Right atrium auricular region (tissue), 2 donors: ENCODE results near the gene MICAL2. TPM values are rescaled to one million over a fixed set of nuclear protein-coding genes. Genes with fewer than 3 reads are reported as not detected.

Experiments
- DNase-seq: peaks from one replicate; pipeline ENCODE4 v3.0.0-alpha.2; 2019; ENCODE audit warnings: low spot score
- H3K27ac ChIP-seq, 2 donors: fragments of 200-600 bp; sonication (generic); 1 replicate in 1 of 2; 2 replicates in 1 of 2; pipeline ENCODE4 v1.5.1; 2016 to 2019
- H3K27me3 ChIP-seq, 2 donors: fragments of 200-600 bp; sonication (generic); one replicate each; pipeline versions ENCODE4 v1.5.1 to v1.6.0; 2017 to 2019
- H3K36me3 ChIP-seq: fragments of 200-600 bp; sonication (generic); one replicate; pipeline ENCODE4 v1.5.1; 2016
- H3K4me1 ChIP-seq, 2 donors: fragments of 200-600 bp; sonication (generic); one replicate each; pipeline versions ENCODE4 v1.5.1 to v1.6.0; 2017 to 2019
- H3K4me3 ChIP-seq, 2 donors: fragments of 200-600 bp; sonication (generic); 1 replicate in 1 of 2; 2 replicates in 1 of 2; pipeline ENCODE4 v1.5.1; 2017 to 2019; ENCODE audit warnings: mild to moderate bottlenecking in 1 of 2, moderate library complexity in 1 of 2
- H3K9me3 ChIP-seq, 2 donors: fragments of 200-600 bp; sonication (generic); one replicate each; pipeline ENCODE4 v1.5.1; 2019
- CTCF ChIP-seq, 2 donors: fragments of 200-600 bp; sonication (generic); IDR thresholded peaks; one replicate each; pipeline ENCODE4 v1.5.1; 2019; ENCODE audit warnings: antibody characterized with exemption in 2 of 2
- microRNA-seq, 2 donors: library from miRNA; unstranded; fragments of <30 nt; microRNA quantifications; one replicate each; pipeline ENCODE4, GENCODE V29; 2016 to 2017; ENCODE audit warnings: borderline number of aligned reads in 2 of 2, borderline replicate concordance in 1 of 2
- total RNA-seq, 2 donors: library from RNA; depleted of rRNA; stranded (reverse); fragments of >200 nt; gene quantifications; one replicate each; pipeline ENCODE4 v1.1.0, GENCODE V29; 2016

MICAL2 gene
- total RNA-seq, 2 donors from 2014 or later: 77.6 to 84.5 TPM

- no peaks in the 10 kb centered on the region for H3K36me3 ChIP-seq
- no peaks in the 10 kb centered on the region for H3K4me1 ChIP-seq
- H3K4me3 ChIP-seq: no peak overlapping the region
- no peaks in the 10 kb centered on the region for H3K27me3 ChIP-seq
- peaks cover 0 to 18% of the 10 kb centered on the region in 2 donors for H3K9me3 ChIP-seq
- no peak for DNase-seq
- H3K27ac ChIP-seq: no peak overlapping the region
- TF ChIP-seq CTCF (IDR thresholded peaks at IDR 0.05): no peak
Observed at GRCh38 chr11:12298610-12299009, 188.2 kb downstream of the MICAL2 start.

GRCh38 chr11:12301379-12301778 is 191.0 kb downstream of the MICAL2 start:
- no peaks in the 10 kb centered on the region for H3K36me3 ChIP-seq
- H3K27me3 ChIP-seq: no peaks in the 10 kb centered on the region
- DNase-seq: no peak
- H3K27ac ChIP-seq: no peak overlapping the region
- no peak for TF ChIP-seq CTCF (IDR thresholded peaks at IDR 0.05)
- H3K4me3 ChIP-seq: no peak overlapping the region
- no peaks in the 10 kb centered on the region for H3K4me1 ChIP-seq
- peaks cover 0 to 18% of the 10 kb centered on the region in 2 donors for H3K9me3 ChIP-seq

- no peak overlapping the region for H3K4me3 ChIP-seq
- H3K27ac ChIP-seq: no peak overlapping the region
- H3K36me3 ChIP-seq: no peaks in the 10 kb centered on the region
- H3K4me1 ChIP-seq: no peaks in the 10 kb centered on the region
- TF ChIP-seq CTCF (IDR thresholded peaks at IDR 0.05): no peak
- DNase-seq: no peak
- H3K9me3 ChIP-seq: peaks cover 0 to 9% of the 10 kb centered on the region in 2 donors
- H3K27me3 ChIP-seq: no peaks in the 10 kb centered on the region
Observed at GRCh38 chr11:12303421-12304149, 193.2 kb downstream of the MICAL2 start.

GRCh38 chr11:12306830-12307229 is 196.4 kb downstream of the MICAL2 start:
- Histone ChIP-seq H3K9me3 (no peaks in the 10 kb centered on the region), H3K27me3 (no peaks in the 10 kb centered on the region), H3K4me1 (no peaks in the 10 kb centered on the region), H3K4me3 (no peak overlapping the region), H3K27ac (no peak overlapping the region), H3K36me3 (no peaks in the 10 kb centered on the region)
- DNase-seq: no peak
- no peak for TF ChIP-seq CTCF (IDR thresholded peaks at IDR 0.05)

GRCh38 chr11:12312132-12312531 is 201.7 kb downstream of the MICAL2 start:
- Histone ChIP-seq H3K27me3 (no peaks in the 10 kb centered on the region), H3K4me1 (no peaks in the 10 kb centered on the region), H3K4me3 (no peak overlapping the region), H3K9me3 (peaks cover 0 to 19% of the 10 kb centered on the region in 2 donors), H3K27ac (no peak overlapping the region), H3K36me3 (no peaks in the 10 kb centered on the region)
- DNase-seq: no peak
- TF ChIP-seq CTCF (IDR thresholded peaks at IDR 0.05): no peak

Small RNA genes lying within 50 kb of the gene (microRNA-seq; reads per million reads assigned to microRNA genes)
- 0 to 0.71 reads per million in 2 donors for gene MIR6124

Other genes starting within 250 kb of the MICAL2 start
- 1,000 to 10,000 TPM; 2,934 to 5,316 TPM for gene DKK3, start 102.0 kb upstream of the MICAL2 start, total RNA-seq